Erythroblast (primary cell): ENCODE measurements around the gene WDR36.

Experiments
- GATA1 ChIP-seq: IDR thresholded peaks from 2 replicates; pipeline ENCODE4 v1.6.1; 2011; ENCODE audit warnings: low read depth, mild to moderate bottlenecking, control low read depth, low read length, moderate library complexity
- POLR2A ChIP-seq: IDR thresholded peaks from 2 replicates; pipeline ENCODE4 v1.6.1; 2011; ENCODE audit warnings: mild to moderate bottlenecking, low read length

GRCh38 chr5:111068213-111068612, 23.9 kb upstream of the WDR36 start:
- TF ChIP-seq POLR2A: no peak
- TF ChIP-seq GATA1: no peak
